Mucosa of descending colon (tissue), 3 donors: ENCODE data around the gene CEMIP. TPM values are rescaled to one million over a fixed set of nuclear protein-coding genes. Genes with fewer than 3 reads are reported as not detected.

Experiments used
- ATAC-seq: fragments of 200-7000 bp; cut with Tn5 transposase; one replicate; pipeline ENCODE4 v1.9.1; 2020; ENCODE audit warnings: mild to moderate bottlenecking, moderate library complexity
- DNase-seq, 3 donors: peaks; one replicate each; pipeline ENCODE4 v3.0.0-alpha.2; 2020
- H3K36me3 ChIP-seq: fragments of 200-600 bp; one replicate; pipeline ENCODE4 v1.8.0; 2021; ENCODE audit warnings: low read depth, mild to moderate bottlenecking
- H3K4me1 ChIP-seq: fragments of 200-600 bp; one replicate; pipeline ENCODE4 v1.8.0; 2021; ENCODE audit warnings: low read depth, mild to moderate bottlenecking
- H3K4me3 ChIP-seq: fragments of 200-600 bp; one replicate; pipeline ENCODE4 v1.8.0; 2021; ENCODE audit warnings: mild to moderate bottlenecking
- H3K9me3 ChIP-seq: fragments of 200-600 bp; one replicate; pipeline ENCODE4 v1.8.0; 2021; ENCODE audit warnings: mild to moderate bottlenecking
- CTCF ChIP-seq: fragments of 200-600 bp; IDR thresholded peaks from one replicate; pipeline ENCODE4 v1.8.0; 2022; ENCODE audit warnings: antibody characterized with exemption, mild to moderate bottlenecking
- intact Hi-C, 2 donors: fragments of 100-400 bp; cut with DNase I in 1 of 2; cut with micrococcal nuclease in 1 of 2; formaldehyde crosslinking; loops; one replicate each; pipeline versions ENCODE4 v1.11.0 to v1.11.1; 2022; cut with DNase I, micrococcal nuclease
- total RNA-seq, 3 donors: library from RNA; stranded (reverse); fragmentation: NEBNext Ultra II Directional in 2 of 3; extraction: Animal tissue kit (Norgen Biotek cat#: 25700) in 2 of 3; gene quantifications; one replicate each; pipeline versions ENCODE4 v1.2.1 to v1.2.4, GENCODE V29; 2021 to 2023
- donor health status: DM: no; HTN: no; CAD: no; lungs with moderate emphysema.
- donor health status: DM: no; HTN: no; CAD: no.
- donor health status: DM: no; HTN: yes; CAD: no.

The CEMIP gene
- total RNA-seq, 3 donors from 2014 or later, result 0.63 to 2.2 (median 1.4) TPM

GRCh38 chr15:80817901-80818300 is 38.7 kb downstream of the CEMIP start:
- TF ChIP-seq CTCF, result no peak
- intact Hi-C loops, result no loop called here
- no peak for ATAC-seq
- no peaks in the 10 kb centered on the region for H3K36me3 ChIP-seq
- H3K4me3 ChIP-seq, result no peak overlapping the region
- no peaks in the 10 kb centered on the region for H3K4me1 ChIP-seq
- H3K9me3 ChIP-seq, result no peaks in the 10 kb centered on the region
- DNase-seq, result no peak

DNA sequence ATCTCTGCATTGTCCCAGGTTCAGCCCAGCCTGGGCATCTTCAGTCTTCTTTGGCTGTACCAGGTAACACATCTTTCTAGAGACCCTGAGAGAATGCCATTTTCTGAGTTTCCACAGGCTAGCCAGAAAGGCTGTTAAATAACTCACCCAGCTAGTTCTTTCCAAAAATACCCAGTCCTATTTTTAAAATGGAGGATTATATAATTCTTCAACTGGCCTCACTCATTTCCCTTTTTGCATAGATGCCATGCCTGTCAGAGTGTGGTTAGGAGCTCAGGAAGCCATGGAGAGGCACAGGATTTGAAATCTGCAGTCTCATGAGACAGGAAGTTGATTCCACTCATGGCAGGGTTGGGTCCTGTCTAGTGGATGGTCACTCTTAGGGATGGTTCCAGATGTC is 39.8 kb downstream of the CEMIP start:
- DNase-seq, result no peak
- H3K36me3 ChIP-seq, result no peaks in the 10 kb centered on the region
- intact Hi-C loops, result no loop called here
- no peaks in the 10 kb centered on the region for H3K9me3 ChIP-seq
- H3K4me1 ChIP-seq, result no peaks in the 10 kb centered on the region
- H3K4me3 ChIP-seq, result no peak overlapping the region
- no peak for TF ChIP-seq CTCF
- ATAC-seq, result no peak

DNA sequence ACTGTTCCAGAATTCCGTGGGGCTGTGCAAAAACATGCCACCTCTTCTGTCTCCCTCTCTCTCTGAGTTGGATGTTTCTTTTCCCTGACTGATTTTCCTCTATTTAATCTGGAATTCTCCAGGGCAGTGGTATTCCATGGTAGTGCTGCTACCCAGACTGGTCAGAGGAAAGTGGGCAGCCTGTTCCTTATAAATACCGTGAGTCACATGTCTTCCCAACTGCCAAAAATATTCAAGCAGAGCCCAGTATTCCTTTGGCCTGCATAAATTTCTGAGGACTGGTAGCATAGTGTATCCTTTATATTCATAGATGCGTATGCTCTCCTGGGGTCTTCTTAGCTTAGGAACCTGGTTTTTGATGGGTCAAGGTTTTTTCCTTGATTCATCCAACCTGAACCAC is 40.9 kb downstream of the CEMIP start:
- no peaks in the 10 kb centered on the region for H3K36me3 ChIP-seq
- intact Hi-C loops, result no loop called here
- H3K4me3 ChIP-seq, result no peak overlapping the region
- ATAC-seq (no peak), DNase-seq (no peak)
- H3K4me1 ChIP-seq, result no peaks in the 10 kb centered on the region
- TF ChIP-seq CTCF, result no peak
- no peaks in the 10 kb centered on the region for H3K9me3 ChIP-seq

DNA sequence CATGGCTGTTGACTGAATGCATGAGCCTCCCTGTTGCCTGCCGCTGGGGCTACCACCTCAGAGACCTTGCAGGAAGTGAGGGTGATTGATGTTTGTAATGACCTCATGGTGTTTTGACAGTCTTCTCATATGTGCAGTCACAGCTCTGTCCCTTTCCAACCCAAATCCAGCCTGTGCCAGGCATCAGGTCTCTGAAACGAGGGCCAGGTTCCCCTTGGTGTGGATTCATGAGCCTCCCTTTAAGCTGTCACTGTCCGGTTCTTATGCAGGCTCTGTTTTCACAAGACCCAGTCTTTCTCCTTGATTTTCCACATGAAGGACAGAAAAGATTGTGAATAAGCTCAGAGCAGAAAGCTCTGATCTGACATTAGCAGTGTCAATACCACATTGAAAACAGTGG is 43.1 kb downstream of the CEMIP start:
- Histone ChIP-seq H3K4me3 (no peak overlapping the region), H3K9me3 (no peaks in the 10 kb centered on the region), H3K36me3 (no peaks in the 10 kb centered on the region), H3K4me1 (no peaks in the 10 kb centered on the region)
- intact Hi-C loops, result no loop called here
- TF ChIP-seq CTCF, result no peak
- DNase-seq (no peak), ATAC-seq (no peak)

DNA sequence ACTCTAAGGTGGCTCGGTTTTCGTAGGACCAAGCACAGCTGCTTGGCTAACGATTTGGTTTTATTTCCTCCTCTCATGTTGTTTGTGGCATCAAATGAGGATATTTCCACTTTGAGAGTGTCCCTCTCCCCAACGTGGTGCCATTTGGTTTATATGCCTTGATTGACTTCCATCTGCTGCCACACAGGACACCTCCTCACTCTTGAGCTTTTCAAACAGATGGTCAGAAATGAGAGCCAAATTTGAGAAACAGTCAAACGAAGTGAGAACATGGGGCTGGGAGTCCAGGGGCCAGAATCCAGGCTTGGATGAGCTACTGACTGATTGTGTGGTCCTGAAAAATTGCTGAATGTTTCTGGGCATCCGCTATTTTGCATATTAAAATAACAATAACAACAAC is 43.5 kb downstream of the CEMIP start:
- intact Hi-C loops, result no loop called here
- no peak overlapping the region for H3K4me3 ChIP-seq
- H3K4me1 ChIP-seq, result no peaks in the 10 kb centered on the region
- H3K9me3 ChIP-seq, result no peaks in the 10 kb centered on the region
- ATAC-seq (no peak), DNase-seq (no peak)
- TF ChIP-seq CTCF, result no peak
- H3K36me3 ChIP-seq, result no peaks in the 10 kb centered on the region

DNA sequence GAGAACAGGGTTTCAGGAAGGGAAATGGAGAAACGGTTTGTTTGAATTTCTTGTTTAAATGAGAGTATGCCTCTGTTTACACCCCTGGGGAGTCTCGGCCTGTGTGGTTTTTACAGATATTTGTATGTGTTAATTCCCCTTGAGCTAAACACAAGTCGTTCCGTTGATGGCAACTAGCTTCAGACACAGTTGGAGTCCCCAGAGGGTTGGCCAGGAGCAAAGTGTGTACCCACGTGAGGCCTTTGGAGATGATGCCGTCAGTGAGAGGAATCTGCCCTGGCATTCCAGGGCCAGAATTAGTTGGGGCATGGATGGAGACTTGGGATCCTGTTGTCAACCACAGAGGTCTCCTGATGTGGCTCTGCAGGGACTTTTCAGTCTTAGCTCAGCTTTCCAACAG is 44.0 kb downstream of the CEMIP start:
- Histone ChIP-seq H3K36me3 (no peaks in the 10 kb centered on the region), H3K4me3 (no peak overlapping the region), H3K9me3 (no peaks in the 10 kb centered on the region), H3K4me1 (no peaks in the 10 kb centered on the region)
- no peak for TF ChIP-seq CTCF
- intact Hi-C loops, result no loop called here
- DNase-seq (no peak), ATAC-seq (no peak)
